Osteoblast (primary cell): ENCODE data around the gene CDC42EP5. TPM values are rescaled to one million over a fixed set of nuclear protein-coding genes. Genes with fewer than 3 reads are reported as not detected.

ENCODE experiments used
- DNase-seq: peaks from one replicate; pipeline ENCODE4 v3.0.0; 2011; ENCODE audit warnings: low spot score, mixed read lengths; ENCODE audit not compliant: insufficient read length; ENCODE audit errors: missing footprints
- H2AFZ ChIP-seq: 2 replicates; pipeline ENCODE4 v1.6.0; 2011; ENCODE audit warnings: mild to moderate bottlenecking, low read length
- H3K27ac ChIP-seq: 2 replicates; pipeline ENCODE4 v1.5.1; 2011; ENCODE audit warnings: mild to moderate bottlenecking, low read depth, low read length, moderate library complexity
- H3K27me3 ChIP-seq: 2 replicates; pipeline ENCODE4 v1.6.0; 2012; ENCODE audit warnings: mild to moderate bottlenecking, control low read depth, inconsistent platforms, low read length, moderate library complexity; ENCODE audit not compliant: insufficient read depth
- H3K36me3 ChIP-seq: 2 replicates; pipeline ENCODE4 v1.5.1; 2011; ENCODE audit warnings: mild to moderate bottlenecking, low read length, control low read depth, moderate library complexity; ENCODE audit not compliant: insufficient read depth
- H3K4me1 ChIP-seq: 2 replicates; pipeline ENCODE4 v1.5.1; 2011; ENCODE audit warnings: mild to moderate bottlenecking, low read length, control low read depth, moderate library complexity; ENCODE audit not compliant: insufficient read depth
- H3K4me2 ChIP-seq: 2 replicates; pipeline ENCODE4 v1.6.0; 2011; ENCODE audit warnings: mild to moderate bottlenecking, low read length; ENCODE audit not compliant: insufficient read depth
- H3K4me3 ChIP-seq: fragments of 200-600 bp; sonication (generic); 3 replicates; pipeline ENCODE4 v1.5.1; 2012; ENCODE audit warnings: mild to moderate bottlenecking, low read length, inconsistent platforms; ENCODE audit not compliant: insufficient read depth
- H3K79me2 ChIP-seq: 2 replicates; pipeline ENCODE4 v1.6.0; 2012; ENCODE audit warnings: mild to moderate bottlenecking, low read length, control low read depth, inconsistent platforms; ENCODE audit not compliant: insufficient read depth
- H3K9me3 ChIP-seq: 2 replicates; pipeline ENCODE4 v1.5.1; 2011; ENCODE audit warnings: low read depth, low read length, control low read depth
- H4K20me1 ChIP-seq: 2 replicates; pipeline ENCODE4 v1.6.0; 2012; ENCODE audit warnings: mild to moderate bottlenecking, low read length, control low read depth; ENCODE audit not compliant: insufficient read depth
- total RNA-seq: library from RNA; depleted of rRNA; stranded (reverse); fragments of >200 nt; gene quantifications from 2 replicates; pipeline ENCODE4 v1.2.3, GENCODE V29; 2012
- TF ChIP-seq, protein P1 (sequence below): IDR thresholded peaks from 2 replicates; pipeline ENCODE4 v1.5.1; 2011; ENCODE audit warnings: mild to moderate bottlenecking, low read depth, low read length, moderate library complexity; ENCODE audit errors: extremely low read depth

CDC42EP5 gene
- total RNA-seq, 1 donor: 18.8 TPM

DNA sequence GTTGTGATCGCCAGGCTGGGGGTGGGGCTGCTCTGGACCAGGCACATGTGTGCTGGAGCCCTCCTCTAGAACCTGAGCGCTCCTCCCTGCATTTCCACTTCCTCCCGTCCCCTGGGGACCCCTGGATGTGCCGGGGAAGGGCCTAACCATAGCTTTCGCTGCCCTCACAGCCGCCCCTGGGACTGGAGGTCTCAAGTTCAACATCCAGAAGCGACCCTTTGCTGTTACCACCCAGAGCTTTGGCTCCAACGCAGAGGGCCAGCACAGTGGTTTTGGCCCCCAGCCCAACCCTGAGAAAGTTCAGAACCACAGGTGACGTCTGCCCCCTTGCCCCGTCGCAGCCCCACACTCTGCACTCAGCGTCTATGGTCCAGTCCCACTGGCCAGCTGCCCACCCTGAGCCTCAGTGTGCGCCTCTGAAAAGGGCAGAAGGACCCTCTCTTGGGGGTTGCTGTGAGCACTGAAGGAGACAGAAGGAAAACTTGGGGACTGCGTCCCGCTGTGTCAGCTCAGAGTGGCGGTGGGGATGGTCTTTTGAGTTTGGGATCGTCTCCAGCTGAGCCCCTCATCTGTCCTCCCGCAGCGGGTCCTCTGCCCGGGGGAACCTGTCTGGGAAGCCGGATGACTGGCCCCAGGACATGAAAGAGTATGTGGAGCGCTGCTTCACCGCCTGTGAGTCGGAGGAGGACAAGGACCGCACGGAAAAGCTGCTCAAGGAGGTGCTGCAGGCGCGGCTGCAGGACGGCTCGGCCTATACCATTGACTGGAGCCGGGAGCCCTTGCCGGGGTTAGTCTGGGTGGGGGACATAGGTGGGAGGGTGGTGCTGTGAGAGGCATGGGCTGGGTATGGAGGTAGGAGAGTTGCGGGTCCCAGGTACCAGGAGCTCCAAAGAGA, 18.1 kb downstream of the CDC42EP5 start:
- H3K36me3 ChIP-seq: peaks cover 83% of the 10 kb centered on the region
- no peak overlapping the region for H3K4me2 ChIP-seq
- no peak overlapping the region for H2AFZ ChIP-seq
- peaks cover 96% of the 10 kb centered on the region for H3K79me2 ChIP-seq
- no peaks in the 10 kb centered on the region for H3K27me3 ChIP-seq
- no peaks in the 10 kb centered on the region for H3K9me3 ChIP-seq
- DNase-seq: peak; percentile 70
- no peak overlapping the region for H3K27ac ChIP-seq
- peaks cover 18% of the 10 kb centered on the region for H3K4me1 ChIP-seq
- H3K4me3 ChIP-seq: no peak overlapping the region
- peaks cover 89% of the 10 kb centered on the region for H4K20me1 ChIP-seq
- TF ChIP-seq, protein P1, sequence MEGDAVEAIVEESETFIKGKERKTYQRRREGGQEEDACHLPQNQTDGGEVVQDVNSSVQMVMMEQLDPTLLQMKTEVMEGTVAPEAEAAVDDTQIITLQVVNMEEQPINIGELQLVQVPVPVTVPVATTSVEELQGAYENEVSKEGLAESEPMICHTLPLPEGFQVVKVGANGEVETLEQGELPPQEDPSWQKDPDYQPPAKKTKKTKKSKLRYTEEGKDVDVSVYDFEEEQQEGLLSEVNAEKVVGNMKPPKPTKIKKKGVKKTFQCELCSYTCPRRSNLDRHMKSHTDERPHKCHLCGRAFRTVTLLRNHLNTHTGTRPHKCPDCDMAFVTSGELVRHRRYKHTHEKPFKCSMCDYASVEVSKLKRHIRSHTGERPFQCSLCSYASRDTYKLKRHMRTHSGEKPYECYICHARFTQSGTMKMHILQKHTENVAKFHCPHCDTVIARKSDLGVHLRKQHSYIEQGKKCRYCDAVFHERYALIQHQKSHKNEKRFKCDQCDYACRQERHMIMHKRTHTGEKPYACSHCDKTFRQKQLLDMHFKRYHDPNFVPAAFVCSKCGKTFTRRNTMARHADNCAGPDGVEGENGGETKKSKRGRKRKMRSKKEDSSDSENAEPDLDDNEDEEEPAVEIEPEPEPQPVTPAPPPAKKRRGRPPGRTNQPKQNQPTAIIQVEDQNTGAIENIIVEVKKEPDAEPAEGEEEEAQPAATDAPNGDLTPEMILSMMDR: no peak

DNA sequence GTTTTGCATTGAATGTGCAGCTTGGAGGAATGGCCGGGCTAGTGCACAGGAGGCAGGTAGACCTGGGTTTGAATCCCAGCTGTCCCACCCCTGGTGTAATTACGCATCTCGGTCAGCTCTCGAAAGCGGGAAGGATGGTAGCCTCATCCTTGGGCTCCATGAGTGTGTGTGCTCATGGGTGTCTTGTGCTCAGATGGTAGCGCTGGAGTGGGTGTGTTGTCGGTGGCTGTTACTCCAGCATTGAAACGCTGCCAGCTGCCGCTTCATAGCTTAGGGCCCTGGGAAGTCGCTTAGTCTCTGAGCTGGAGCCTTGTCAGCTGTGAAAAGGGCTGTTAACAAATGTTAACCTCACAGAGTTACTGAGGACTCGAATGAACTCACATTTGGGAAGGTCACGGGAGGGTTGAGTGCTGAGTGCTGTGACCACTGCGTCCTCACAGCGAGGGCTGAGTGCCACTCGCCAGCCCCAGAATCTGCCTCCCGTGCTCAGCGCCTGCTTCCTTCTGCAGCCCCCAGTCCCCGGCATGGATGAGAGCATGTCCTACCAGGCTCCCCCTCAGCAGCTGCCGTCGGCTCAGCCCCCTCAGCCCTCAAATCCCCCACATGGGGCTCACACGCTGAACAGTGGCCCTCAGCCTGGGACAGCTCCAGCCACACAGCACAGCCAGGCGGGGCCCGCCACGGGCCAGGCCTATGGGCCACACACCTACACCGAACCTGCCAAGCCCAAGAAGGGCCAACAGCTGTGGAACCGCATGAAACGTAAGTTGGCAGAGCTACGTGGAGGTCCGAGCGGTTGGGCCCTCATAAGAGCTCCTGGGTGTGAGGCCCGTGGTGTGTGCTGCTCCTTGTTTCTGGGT, 18.9 kb downstream of the CDC42EP5 start:
- H3K36me3 ChIP-seq: peaks cover 75% of the 10 kb centered on the region
- no peak overlapping the region for H3K27ac ChIP-seq
- TF ChIP-seq, protein P1: no peak
- no peak overlapping the region for H3K4me3 ChIP-seq
- H2AFZ ChIP-seq: no peak overlapping the region
- no peaks in the 10 kb centered on the region for H3K27me3 ChIP-seq
- H3K4me1 ChIP-seq: peaks cover 18% of the 10 kb centered on the region
- no peak overlapping the region for H3K4me2 ChIP-seq
- peaks cover 88% of the 10 kb centered on the region for H4K20me1 ChIP-seq
- peak; percentile 76 for DNase-seq
- no peaks in the 10 kb centered on the region for H3K9me3 ChIP-seq
- H3K79me2 ChIP-seq: peaks cover 96% of the 10 kb centered on the region

DNA sequence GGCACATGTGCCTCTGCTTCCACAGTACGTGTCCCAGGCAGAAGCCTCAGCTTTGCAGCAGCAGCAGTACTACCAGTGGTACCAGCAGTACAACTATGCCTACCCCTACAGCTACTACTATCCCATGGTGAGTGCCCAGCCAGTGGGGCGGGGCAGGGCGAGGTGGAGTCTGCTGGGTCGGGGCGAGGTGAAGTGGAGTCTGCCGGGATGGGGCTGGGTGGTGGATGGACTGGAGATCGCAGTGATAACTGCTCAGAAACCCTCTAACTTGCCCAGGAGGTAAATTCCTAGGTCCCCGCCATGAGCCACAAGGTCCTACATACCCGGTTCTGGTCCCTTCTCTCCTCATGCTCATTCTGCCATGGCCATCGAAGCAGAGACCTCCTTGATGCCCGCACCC, 20.5 kb downstream of the CDC42EP5 start:
- Histone ChIP-seq H3K9me3 (no peaks in the 10 kb centered on the region), H3K4me2 (no peak overlapping the region)

More for the DNA sequence above, 20.5 kb downstream of the CDC42EP5 start:
- Histone ChIP-seq H4K20me1 (peaks cover 74% of the 10 kb centered on the region), H2AFZ (no peak overlapping the region), H3K79me2 (peaks cover 94% of the 10 kb centered on the region), H3K36me3 (peaks cover 60% of the 10 kb centered on the region), H3K4me1 (peaks cover 22% of the 10 kb centered on the region), H3K27me3 (no peaks in the 10 kb centered on the region), H3K27ac (no peak overlapping the region), H3K4me3 (no peak overlapping the region)
- TF ChIP-seq, protein P1: no peak
- DNase-seq: no peak
